Measurements from ENCODE around the gene RNF180.

DNA sequence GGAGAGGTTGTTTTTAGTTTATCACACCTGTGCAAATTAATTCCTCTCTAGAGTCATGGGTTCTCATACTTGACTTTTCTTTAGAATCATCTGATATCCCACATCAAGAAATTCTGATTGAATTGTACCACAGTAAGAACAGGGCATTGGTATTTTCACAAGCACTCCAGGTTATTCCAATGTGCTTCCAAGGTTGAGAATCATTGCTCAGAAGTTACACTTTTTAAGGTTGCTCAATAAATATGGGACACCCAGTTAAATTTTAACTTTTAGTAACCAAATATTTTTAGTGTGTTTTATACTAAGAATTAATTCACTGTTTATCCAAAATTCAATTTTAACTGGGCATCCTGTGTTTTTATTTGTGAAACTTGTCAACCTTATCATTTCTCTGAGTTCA, 2.5 kb upstream of the RNF180 start:
- TF ChIP-seq, protein P1, sequence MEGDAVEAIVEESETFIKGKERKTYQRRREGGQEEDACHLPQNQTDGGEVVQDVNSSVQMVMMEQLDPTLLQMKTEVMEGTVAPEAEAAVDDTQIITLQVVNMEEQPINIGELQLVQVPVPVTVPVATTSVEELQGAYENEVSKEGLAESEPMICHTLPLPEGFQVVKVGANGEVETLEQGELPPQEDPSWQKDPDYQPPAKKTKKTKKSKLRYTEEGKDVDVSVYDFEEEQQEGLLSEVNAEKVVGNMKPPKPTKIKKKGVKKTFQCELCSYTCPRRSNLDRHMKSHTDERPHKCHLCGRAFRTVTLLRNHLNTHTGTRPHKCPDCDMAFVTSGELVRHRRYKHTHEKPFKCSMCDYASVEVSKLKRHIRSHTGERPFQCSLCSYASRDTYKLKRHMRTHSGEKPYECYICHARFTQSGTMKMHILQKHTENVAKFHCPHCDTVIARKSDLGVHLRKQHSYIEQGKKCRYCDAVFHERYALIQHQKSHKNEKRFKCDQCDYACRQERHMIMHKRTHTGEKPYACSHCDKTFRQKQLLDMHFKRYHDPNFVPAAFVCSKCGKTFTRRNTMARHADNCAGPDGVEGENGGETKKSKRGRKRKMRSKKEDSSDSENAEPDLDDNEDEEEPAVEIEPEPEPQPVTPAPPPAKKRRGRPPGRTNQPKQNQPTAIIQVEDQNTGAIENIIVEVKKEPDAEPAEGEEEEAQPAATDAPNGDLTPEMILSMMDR (IDR thresholded peaks at IDR 0.05; ENCODE audit: low read length) = no peak
- no peak for TF ChIP-seq EZH2 (IDR thresholded peaks at IDR 0.05; ENCODE audit: borderline replicate concordance, low read length)
